Neuron (in vitro differentiated cells): Measurements from ENCODE around the gene FAM229B.

ENCODE experiments used
- H2AFZ ChIP-seq: one replicate; pipeline ENCODE4 v1.6.1; 2013; ENCODE audit warnings: low read depth, mild to moderate bottlenecking, inconsistent platforms, low read length, moderate library complexity
- H3K27me3 ChIP-seq: one replicate; pipeline ENCODE4 v1.6.1; 2013; ENCODE audit warnings: low read length; ENCODE audit not compliant: insufficient read depth
- H3K36me3 ChIP-seq: one replicate; pipeline ENCODE4 v1.6.1; 2013; ENCODE audit warnings: low read length; ENCODE audit not compliant: insufficient read depth
- H3K4me1 ChIP-seq: one replicate; pipeline ENCODE4 v1.6.1; 2013; ENCODE audit warnings: low read length; ENCODE audit not compliant: insufficient read depth
- H3K4me3 ChIP-seq: 2 replicates; pipeline ENCODE4 v1.5.1; 2013; ENCODE audit warnings: mild to moderate bottlenecking, low read length, moderate library complexity
- H3K9me3 ChIP-seq: one replicate; pipeline ENCODE4 v1.6.1; 2013; ENCODE audit warnings: low read length

The FAM229B gene

GRCh38 chr6:112128208-112128607, 40.8 kb downstream of the FAM229B start:
- Histone ChIP-seq H3K4me1 (no peaks in the 10 kb centered on the region), H3K4me3 (no peak overlapping the region), H3K9me3 (no peaks in the 10 kb centered on the region), H3K27me3 (no peaks in the 10 kb centered on the region), H2AFZ (no peak overlapping the region), H3K36me3 (no peaks in the 10 kb centered on the region)

GRCh38 chr6:112130878-112131277, 43.5 kb downstream of the FAM229B start:
- Histone ChIP-seq H2AFZ (no peak overlapping the region), H3K4me1 (no peaks in the 10 kb centered on the region), H3K9me3 (no peaks in the 10 kb centered on the region), H3K36me3 (peaks cover 6% of the 10 kb centered on the region), H3K4me3 (no peak overlapping the region), H3K27me3 (no peaks in the 10 kb centered on the region)

GRCh38 chr6:112139052-112139451, 51.7 kb downstream of the FAM229B start:
- Histone ChIP-seq H3K36me3 (peaks cover 19% of the 10 kb centered on the region), H3K9me3 (no peaks in the 10 kb centered on the region), H3K4me3 (no peak overlapping the region), H3K27me3 (no peaks in the 10 kb centered on the region), H3K4me1 (no peaks in the 10 kb centered on the region), H2AFZ (no peak overlapping the region)

- no peaks in the 10 kb centered on the region for H3K27me3 ChIP-seq
- H3K36me3 ChIP-seq, result peaks cover 13% of the 10 kb centered on the region
- H3K4me3 ChIP-seq, result no peak overlapping the region
- H3K4me1 ChIP-seq, result no peaks in the 10 kb centered on the region
- no peak overlapping the region for H2AFZ ChIP-seq
- no peaks in the 10 kb centered on the region for H3K9me3 ChIP-seq
These were observed 54.3 kb downstream of the FAM229B start for GRCh38 chr6:112141707-112142106.

- Histone ChIP-seq H3K4me1 (no peaks in the 10 kb centered on the region), H3K4me3 (no peak overlapping the region), H2AFZ (no peak overlapping the region), H3K9me3 (no peaks in the 10 kb centered on the region), H3K27me3 (no peaks in the 10 kb centered on the region), H3K36me3 (peaks cover 13% of the 10 kb centered on the region)
These were observed 56.9 kb downstream of the FAM229B start for GRCh38 chr6:112144145-112144926.

- H2AFZ ChIP-seq, result no peak overlapping the region
- no peaks in the 10 kb centered on the region for H3K27me3 ChIP-seq
- H3K36me3 ChIP-seq, result peaks cover 13% of the 10 kb centered on the region
- no peaks in the 10 kb centered on the region for H3K4me1 ChIP-seq
- no peaks in the 10 kb centered on the region for H3K9me3 ChIP-seq
- no peak overlapping the region for H3K4me3 ChIP-seq
These were observed 57.7 kb downstream of the FAM229B start for GRCh38 chr6:112145080-112145573.

GRCh38 chr6:112148103-112148502, 60.7 kb downstream of the FAM229B start:
- Histone ChIP-seq H2AFZ (no peak overlapping the region), H3K9me3 (no peaks in the 10 kb centered on the region), H3K36me3 (peaks cover 3% of the 10 kb centered on the region), H3K4me3 (no peak overlapping the region), H3K27me3 (no peaks in the 10 kb centered on the region), H3K4me1 (no peaks in the 10 kb centered on the region)

- Histone ChIP-seq H3K4me3 (no peak overlapping the region), H3K27me3 (no peaks in the 10 kb centered on the region), H3K4me1 (peaks cover 2% of the 10 kb centered on the region), H3K36me3 (no peaks in the 10 kb centered on the region), H3K9me3 (no peaks in the 10 kb centered on the region), H2AFZ (no peak overlapping the region)
These were observed 61.8 kb downstream of the FAM229B start for GRCh38 chr6:112149236-112149635.

- H3K36me3 ChIP-seq, result no peaks in the 10 kb centered on the region
- peaks cover 4% of the 10 kb centered on the region for H3K4me1 ChIP-seq
- H3K9me3 ChIP-seq, result no peaks in the 10 kb centered on the region
- H3K4me3 ChIP-seq, result no peak overlapping the region
- no peak overlapping the region for H2AFZ ChIP-seq
- H3K27me3 ChIP-seq, result no peaks in the 10 kb centered on the region
These were observed 62.4 kb downstream of the FAM229B start for GRCh38 chr6:112149719-112150263.

- no peaks in the 10 kb centered on the region for H3K27me3 ChIP-seq
- no peak overlapping the region for H3K4me3 ChIP-seq
- H3K9me3 ChIP-seq, result no peaks in the 10 kb centered on the region
- H2AFZ ChIP-seq, result no peak overlapping the region
- H3K36me3 ChIP-seq, result no peaks in the 10 kb centered on the region
- peaks cover 4% of the 10 kb centered on the region for H3K4me1 ChIP-seq
These were observed 63.0 kb downstream of the FAM229B start for GRCh38 chr6:112150363-112150762.
